Myocyte (in vitro differentiated cells): ENCODE results near the gene SEC24C. TPM values are rescaled to one million over a fixed set of nuclear protein-coding genes. Genes with fewer than 3 reads are reported as not detected.
A peak's percentile ranks its signal among the peaks of the same experiment; 100 is the strongest.

Experiments used
- DNase-seq: peaks from one replicate; pipeline ENCODE4 v3.0.0-alpha.2; 2012; ENCODE audit warnings: low read depth
- total RNA-seq: library from RNA; depleted of rRNA; stranded (reverse); fragments of >200 nt; gene quantifications from 2 replicates; pipeline ENCODE4 v1.2.3, GENCODE V29; 2014

Gene SEC24C
- total RNA-seq, 1 donor from 2014 or later: 88.4 TPM

GRCh38 chr10:73731588-73732375 lies 12.4 kb upstream of the SEC24C start:
- no peak for DNase-seq

GRCh38 chr10:73732426-73732825 lies 11.7 kb upstream of the SEC24C start:
- DNase-seq: no peak

GRCh38 chr10:73732931-73733623 lies 11.1 kb upstream of the SEC24C start:
- no peak for DNase-seq

- DNase-seq: no peak
These were observed 10.0 kb upstream of the SEC24C start for GRCh38 chr10:73734028-73734720.

- DNase-seq: no peak
These were observed 9.3 kb upstream of the SEC24C start for GRCh38 chr10:73734796-73735305.

GRCh38 chr10:73740501-73741254 lies 3.5 kb upstream of the SEC24C start:
- DNase-seq: peak; percentile 91

- DNase-seq: no peak
These were observed 1.8 kb upstream of the SEC24C start for GRCh38 chr10:73742454-73742734.

- no peak for DNase-seq
These were observed 756 bp upstream of the SEC24C start for GRCh38 chr10:73743327-73743904.

GRCh38 chr10:73744664-73744975 lies 448 bp downstream of the SEC24C start:
- peak; percentile 73 for DNase-seq

- DNase-seq: no peak
These were observed 2.5 kb downstream of the SEC24C start for GRCh38 chr10:73746721-73747120.

GRCh38 chr10:73750819-73751218 lies 6.6 kb downstream of the SEC24C start:
- no peak for DNase-seq

- DNase-seq: no peak
These were observed 12.0 kb downstream of the SEC24C start for GRCh38 chr10:73756183-73756582.

- DNase-seq: no peak
These were observed 14.7 kb downstream of the SEC24C start for GRCh38 chr10:73758704-73759511.

- peak; percentile 80 for DNase-seq
These were observed 15.4 kb downstream of the SEC24C start for GRCh38 chr10:73759512-73760115.

- DNase-seq: no peak
These were observed 17.6 kb downstream of the SEC24C start for GRCh38 chr10:73761781-73762180.

- DNase-seq: no peak
These were observed 18.7 kb downstream of the SEC24C start for GRCh38 chr10:73762915-73763314.

- DNase-seq: no peak
These were observed 19.2 kb downstream of the SEC24C start for GRCh38 chr10:73763343-73763742.

- no peak for DNase-seq
These were observed 20.9 kb downstream of the SEC24C start for GRCh38 chr10:73765066-73765465.

GRCh38 chr10:73768881-73769280 lies 24.7 kb downstream of the SEC24C start:
- DNase-seq: no peak

GRCh38 chr10:73769396-73769795 lies 25.2 kb downstream of the SEC24C start:
- no peak for DNase-seq
